SK-N-SH (cell line): ENCODE data around the gene SHLD1. TPM values are rescaled to one million over a fixed set of nuclear protein-coding genes. Genes with fewer than 3 reads are reported as not detected.

Source experiments
- CTCF ChIA-PET: fragments of 300-600, 350-600 bp; formaldehyde crosslinking; extraction: SDS; loops from one replicate; lab custom pipeline; 2021; lab: Yijun Ruan, JAX
- POLR2A ChIA-PET: fragments of 350-600 bp; sonication (Branson Sonifier 250); formaldehyde crosslinking; extraction: SDS; loops from one replicate; lab custom pipeline; 2020; ENCODE audit warnings: antibody characterized with exemption, inconsistent platforms; lab: Yijun Ruan, JAX
- DNase-seq: peaks from one replicate; pipeline ENCODE4 v3.0.0; 2012
- H2AFZ ChIP-seq: fragments of 200-600 bp; sonication (generic); 2 replicates; pipeline ENCODE4 v1.8.1; 2016; ENCODE audit warnings: antibody characterized with exemption, mild to moderate bottlenecking, low read depth
- H3F3A ChIP-seq: fragments of 200-600 bp; sonication (generic); replicated peaks from 2 replicates; pipeline ENCODE3; 2016; ENCODE audit warnings: antibody characterized with exemption, mild to moderate bottlenecking; ENCODE audit not compliant: insufficient read depth
- H3K27ac ChIP-seq, 2 experiments: fragments of 200-500 bp in 1 of 2; fragments of 200-600 bp in 1 of 2; sonication (Bioruptor generic) in 1 of 2; sonication (generic), shearing (Covaris generic) in 1 of 2; 2 replicates each; pipeline versions ENCODE4 v1.5.1 to v1.6.1; 2014 to 2016; ENCODE audit warnings: low read depth in 2 of 2, inconsistent platforms in 1 of 2, low read length in 1 of 2, mild to moderate bottlenecking in 1 of 2, mixed read lengths in 1 of 2
- H3K27me3 ChIP-seq: fragments of 200-600 bp; sonication (generic), shearing (Covaris generic); 2 replicates; pipeline ENCODE4 v1.6.1; 2016; ENCODE audit warnings: mixed run types; ENCODE audit not compliant: insufficient read depth
- H3K36me3 ChIP-seq, 2 experiments: fragments of 200-500 bp in 1 of 2; fragments of 200-600 bp in 1 of 2; sonication (Bioruptor generic) in 1 of 2; sonication (generic) in 1 of 2; replicated peaks in 1 of 2; 2 replicates each; pipeline versions ENCODE3 to v1.5.1; 2014 to 2016; ENCODE audit warnings: low read length in 1 of 2, mild to moderate bottlenecking in 1 of 2; ENCODE audit not compliant: insufficient read depth in 2 of 2, control insufficient read depth in 1 of 2
- H3K4me1 ChIP-seq, 2 experiments: fragments of 200-500 bp in 1 of 2; fragments of 200-600 bp in 1 of 2; sonication (Bioruptor generic) in 1 of 2; sonication (generic), shearing (Covaris generic) in 1 of 2; 2 replicates each; pipeline versions ENCODE4 v1.5.1 to v1.6.1; 2014 to 2016; ENCODE audit warnings: low read depth in 1 of 2, low read length in 1 of 2, mixed run types in 1 of 2; ENCODE audit not compliant: insufficient read depth in 2 of 2, control insufficient read depth in 1 of 2
- H3K4me2 ChIP-seq: fragments of 200-600 bp; sonication (generic), shearing (Covaris generic); 2 replicates; pipeline ENCODE4 v1.6.1; 2017; ENCODE audit warnings: mixed run types
- H3K4me3 ChIP-seq, 2 experiments: fragments of 200-500 bp in 1 of 2; fragments of 200-600 bp in 1 of 2; sonication (Bioruptor generic) in 1 of 2; sonication (generic), shearing (Covaris generic) in 1 of 2; 2 replicates each; pipeline versions ENCODE4 v1.5.1 to v1.8.1; 2014 to 2016; ENCODE audit warnings: low read depth in 2 of 2, inconsistent platforms in 1 of 2, low read length in 1 of 2, mild to moderate bottlenecking in 1 of 2, mixed read lengths in 1 of 2, moderate library complexity in 1 of 2
- H3K79me2 ChIP-seq: fragments of 200-600 bp; sonication (generic); 2 replicates; pipeline ENCODE4 v1.8.1; 2017; ENCODE audit warnings: mild to moderate bottlenecking; ENCODE audit not compliant: insufficient read depth
- H3K9ac ChIP-seq: fragments of 200-600 bp; sonication (generic); 2 replicates; pipeline ENCODE4 v1.6.1; 2017; ENCODE audit warnings: mixed run types
- H3K9me2 ChIP-seq: fragments of 200-600 bp; sonication (generic); 2 replicates; pipeline ENCODE4 v1.6.1; 2017; ENCODE audit warnings: mixed run types
- H3K9me3 ChIP-seq: fragments of 200-600 bp; sonication (generic); 2 replicates; pipeline ENCODE4 v1.6.1; 2017; ENCODE audit warnings: mixed run types, mild to moderate bottlenecking, moderate library complexity
- H4K20me1 ChIP-seq: fragments of 200-600 bp; sonication (generic); 2 replicates; pipeline ENCODE4 v1.6.1; 2017; ENCODE audit warnings: mild to moderate bottlenecking, mixed run types; ENCODE audit not compliant: insufficient read depth
- CHD2 ChIP-seq: fragments of 150-350 bp; IDR thresholded peaks from 2 replicates; pipeline ENCODE4 v1.6.1; 2018; ENCODE audit warnings: low read length; ENCODE audit not compliant: partially characterized antibody
- FOSL2 ChIP-seq: IDR thresholded peaks from 2 replicates; pipeline ENCODE4 v1.4.0; 2012; ENCODE audit warnings: low read depth, mild to moderate bottlenecking, moderate library complexity, borderline replicate concordance
- FOXJ3 ChIP-seq: sonication (generic); formaldehyde crosslinking; IDR thresholded peaks from 2 replicates; pipeline ENCODE4 v1.5.1; 2020; ENCODE audit warnings: mild to moderate bottlenecking, missing genetic modification reagents
- GATA2 ChIP-seq: sonication (generic); formaldehyde crosslinking; IDR thresholded peaks from 2 replicates; pipeline ENCODE4 v1.5.0; 2020; ENCODE audit warnings: mild to moderate bottlenecking, missing genetic modification reagents
- JUND ChIP-seq: IDR thresholded peaks from 2 replicates; pipeline ENCODE4 v1.4.0; 2012
- MXI1 ChIP-seq: IDR thresholded peaks from 2 replicates; pipeline ENCODE4 v1.6.1; 2012; ENCODE audit warnings: mild to moderate bottlenecking, low read depth, low read length, improper control_type of control experiment
- NFIC ChIP-seq: IDR thresholded peaks from 2 replicates; pipeline ENCODE4 v1.4.0; 2012; ENCODE audit warnings: borderline replicate concordance
- NRF1 ChIP-seq: IDR thresholded peaks from 2 replicates; pipeline ENCODE4 v1.6.1; 2012; ENCODE audit warnings: low read depth, mild to moderate bottlenecking, low read length
- RCOR1 ChIP-seq: fragments of 150-350 bp; IDR thresholded peaks from 2 replicates; pipeline ENCODE4 v1.6.1; 2017; ENCODE audit warnings: antibody characterized with exemption, low read length
- RXRA ChIP-seq: IDR thresholded peaks from 2 replicates; pipeline ENCODE4 v1.4.0; 2012; ENCODE audit warnings: low read depth, mild to moderate bottlenecking, borderline replicate concordance
- SIN3A ChIP-seq: IDR thresholded peaks from 2 replicates; pipeline ENCODE4 v1.6.1; 2012; ENCODE audit warnings: low read depth, mild to moderate bottlenecking, low read length, moderate library complexity, borderline replicate concordance
- TCF12 ChIP-seq: IDR thresholded peaks from 2 replicates; pipeline ENCODE4 v1.4.0; 2012
- WGBS: methylation state at CpG from one replicate; pipeline ENCODE4 v1.1.6; 2017; ENCODE audit warnings: low lambda C conversion rate; 5-methylcytosine and 5-hydroxymethylcytosine counted together
- polyA plus RNA-seq, 3 experiments: library from polyadenylated mRNA; depleted of rRNA; stranded (reverse); fragments of >200 nt; gene quantifications; 2 replicates each; pipeline ENCODE4 v1.2.3, GENCODE V29; 2012
- TF ChIP-seq, protein P1 (sequence below): IDR thresholded peaks from 2 replicates; pipeline ENCODE4; 2012
- TF ChIP-seq, protein P2 (sequence below): IDR thresholded peaks from 2 replicates; pipeline ENCODE4 v1.4.0; 2012; ENCODE audit warnings: low read depth

SHLD1 gene
- polyA plus RNA-seq, 1 of the 3 experiments (the other 2 are of a cell fraction): 4.5 TPM

DNA sequence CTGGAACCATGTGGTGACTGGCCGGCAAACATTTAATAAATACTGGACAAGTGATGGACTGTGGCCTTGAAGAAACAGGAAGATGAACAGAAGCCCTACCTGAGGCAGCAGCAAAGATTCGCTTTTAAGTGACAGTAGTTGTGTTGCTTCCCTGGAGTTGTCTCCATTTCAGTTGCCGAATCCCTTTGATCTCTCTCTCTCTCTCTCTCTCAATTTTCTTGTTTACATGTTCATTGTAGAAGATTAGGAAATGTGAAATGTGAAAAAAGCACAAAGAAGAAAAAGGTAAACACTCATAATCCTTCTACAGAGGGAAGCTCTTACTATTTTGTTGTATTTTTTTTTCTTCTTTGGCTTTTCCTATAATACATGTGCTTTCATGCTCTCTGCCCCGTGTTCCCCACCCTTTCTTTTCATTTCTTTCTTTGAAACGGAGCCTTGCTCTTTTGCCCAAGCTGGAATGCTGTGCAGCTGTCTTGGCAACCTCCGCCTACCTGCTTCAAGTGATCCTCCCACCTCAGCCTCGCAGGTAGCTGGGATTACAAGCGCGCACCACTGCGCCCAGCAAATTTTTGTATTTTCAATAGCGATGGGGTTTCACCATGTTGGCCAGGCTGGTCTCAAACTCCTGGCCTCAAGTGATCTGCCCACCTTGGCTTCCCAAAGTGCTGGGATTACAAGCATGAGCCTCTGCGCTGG lies 81.5 kb downstream of the SHLD1 start:
- no peak for DNase-seq
- no peaks in the 10 kb centered on the region for H3K36me3 ChIP-seq
- H3K9me2 ChIP-seq: no peaks in the 10 kb centered on the region
- H3K4me2 ChIP-seq: no peak overlapping the region
- H3K4me3 ChIP-seq: no peak overlapping the region
- H3K4me1 ChIP-seq: peaks cover 4 to 33% of the 10 kb centered on the region in 2 experiments; a peak in 3 of 4 replicates
- peaks cover 5% of the 10 kb centered on the region for H3F3A ChIP-seq
- H3K79me2 ChIP-seq: no peaks in the 10 kb centered on the region
- TF ChIP-seq MXI1 (no peak), NFIC (no peak), FOXJ3 (CRISPR knock-in tag) (no peak), FOSL2 (no peak), TCF12 (no peak), RCOR1 (no peak), CHD2 (no peak), GATA2 (no peak), RXRA (no peak)
- TF ChIP-seq, protein P1, sequence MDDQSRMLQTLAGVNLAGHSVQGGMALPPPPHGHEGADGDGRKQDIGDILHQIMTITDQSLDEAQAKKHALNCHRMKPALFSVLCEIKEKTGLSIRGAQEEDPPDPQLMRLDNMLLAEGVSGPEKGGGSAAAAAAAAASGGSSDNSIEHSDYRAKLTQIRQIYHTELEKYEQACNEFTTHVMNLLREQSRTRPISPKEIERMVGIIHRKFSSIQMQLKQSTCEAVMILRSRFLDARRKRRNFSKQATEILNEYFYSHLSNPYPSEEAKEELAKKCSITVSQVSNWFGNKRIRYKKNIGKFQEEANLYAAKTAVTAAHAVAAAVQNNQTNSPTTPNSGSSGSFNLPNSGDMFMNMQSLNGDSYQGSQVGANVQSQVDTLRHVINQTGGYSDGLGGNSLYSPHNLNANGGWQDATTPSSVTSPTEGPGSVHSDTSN: no peak
- WGBS: 92% methylated on average over 12 of the region's 12 CpGs
- H3K27ac ChIP-seq: no peak overlapping the region
- H4K20me1 ChIP-seq: no peaks in the 10 kb centered on the region
- CTCF ChIA-PET: interaction anchor here (0.7 kb wide), 1 partner anchor 40 kb away, joined by 4 read pairs; no protein-coding TSS in a partner anchor
- no peaks in the 10 kb centered on the region for H3K27me3 ChIP-seq
- no peak overlapping the region for H2AFZ ChIP-seq
- no peak overlapping the region for H3K9ac ChIP-seq
- POLR2A ChIA-PET: no interaction called here
- no peaks in the 10 kb centered on the region for H3K9me3 ChIP-seq

DNA sequence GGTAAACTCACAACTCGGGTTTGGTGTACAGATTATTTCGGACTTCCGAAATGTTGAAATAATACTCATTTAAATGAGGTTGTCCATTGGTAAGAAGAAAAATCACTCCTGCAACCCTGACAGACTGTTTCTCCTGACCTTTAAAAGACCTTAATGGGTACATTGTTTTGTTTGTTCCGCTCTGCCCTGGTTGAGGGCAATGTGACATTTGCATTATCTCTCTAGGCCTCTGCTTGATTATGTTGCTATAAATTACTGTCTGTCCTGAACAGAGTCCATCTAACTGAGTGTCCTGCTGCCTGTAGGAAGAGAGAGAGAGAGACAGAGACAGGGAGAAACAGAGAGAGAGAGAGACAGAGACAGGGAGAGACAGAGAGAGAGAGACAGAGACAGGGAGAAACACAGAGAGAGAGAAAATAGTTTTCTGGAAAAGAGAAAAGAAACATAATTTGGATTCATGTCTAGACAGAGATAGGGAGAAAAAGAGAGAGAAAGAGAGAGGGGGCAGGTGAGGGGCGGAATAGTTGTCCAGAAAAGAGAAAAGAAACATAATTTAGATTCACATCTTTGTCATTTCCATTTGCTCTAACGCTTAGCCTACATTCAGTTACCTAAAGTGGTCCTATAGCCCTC lies 83.2 kb downstream of the SHLD1 start:
- Histone ChIP-seq H3K9me3 (no peaks in the 10 kb centered on the region), H3K4me3 (no peak overlapping the region), H3K4me2 (no peak overlapping the region), H3F3A (peaks cover 5% of the 10 kb centered on the region), H3K9ac (no peak overlapping the region), H3K9me2 (no peaks in the 10 kb centered on the region), H3K79me2 (no peaks in the 10 kb centered on the region), H4K20me1 (no peaks in the 10 kb centered on the region), H3K27ac (no peak overlapping the region), H3K36me3 (no peaks in the 10 kb centered on the region), H3K4me1 (peaks cover 4 to 22% of the 10 kb centered on the region in 2 experiments; a peak in 3 of 4 replicates), H3K27me3 (no peaks in the 10 kb centered on the region)
- no peak for DNase-seq
- CTCF ChIA-PET: no interaction called here
- POLR2A ChIA-PET: no interaction called here
- 94% methylated on average over 6 of the region's 6 CpGs for WGBS
- TF ChIP-seq, protein P2, sequence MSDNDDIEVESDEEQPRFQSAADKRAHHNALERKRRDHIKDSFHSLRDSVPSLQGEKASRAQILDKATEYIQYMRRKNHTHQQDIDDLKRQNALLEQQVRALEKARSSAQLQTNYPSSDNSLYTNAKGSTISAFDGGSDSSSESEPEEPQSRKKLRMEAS: no peak
- TF ChIP-seq NRF1: no peak
- no peak for TF ChIP-seq JUND
- no peak for TF ChIP-seq SIN3A
- TF ChIP-seq, all 33 proteins: peak for 0
- H2AFZ ChIP-seq: no peak overlapping the region
